HG03378 (cell line): Measurements from ENCODE around the gene STKLD1.
A peak's percentile ranks its signal among the peaks of the same experiment; 100 is the strongest.
"Not testable (repeated sequence)": the region's sequence is repeated elsewhere in the genome, so short reads cannot be mapped to it uniquely, and the experiment has no call there.

Experiments used
- ATAC-seq: cut with Tn5 transposase; IDR thresholded peaks from one replicate; pipeline ENCODE4 v1.9.1; 2021; ENCODE audit warnings: mild to moderate bottlenecking, moderate library complexity; ENCODE audit not compliant: unreplicated experiment

STKLD1 gene

GRCh38 chr9:133436681-133437080 lies 60.5 kb downstream of the STKLD1 start:
- no peak for ATAC-seq

- no peak for ATAC-seq
Observed at GRCh38 chr9:133437753-133438531, 61.8 kb downstream of the STKLD1 start.

- ATAC-seq = no peak
Observed at GRCh38 chr9:133439337-133439736, 63.2 kb downstream of the STKLD1 start.

GRCh38 chr9:133440874-133441273 lies 64.7 kb downstream of the STKLD1 start:
- peak; percentile 46 for ATAC-seq

DNA sequence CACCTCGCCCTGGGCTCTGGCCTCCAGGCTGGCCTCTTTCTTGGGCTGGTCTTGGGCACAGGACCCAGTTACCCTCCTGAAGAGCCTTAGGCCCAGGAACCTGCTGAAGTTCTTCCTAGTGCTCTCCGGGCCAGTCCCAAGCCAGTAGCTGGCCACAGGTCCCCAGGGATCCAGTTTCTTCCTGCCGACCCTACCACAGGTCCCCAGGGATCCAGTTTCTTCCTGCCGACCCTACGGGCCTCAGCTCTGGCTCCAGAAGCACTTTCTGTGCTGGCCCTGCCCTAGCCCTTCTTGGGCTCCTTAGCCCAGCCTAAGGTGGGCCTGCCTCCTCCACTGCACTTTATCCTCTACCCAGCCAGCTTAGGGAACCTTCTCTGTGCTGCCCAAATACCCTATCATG lies 65.4 kb downstream of the STKLD1 start:
- ATAC-seq = no peak

DNA sequence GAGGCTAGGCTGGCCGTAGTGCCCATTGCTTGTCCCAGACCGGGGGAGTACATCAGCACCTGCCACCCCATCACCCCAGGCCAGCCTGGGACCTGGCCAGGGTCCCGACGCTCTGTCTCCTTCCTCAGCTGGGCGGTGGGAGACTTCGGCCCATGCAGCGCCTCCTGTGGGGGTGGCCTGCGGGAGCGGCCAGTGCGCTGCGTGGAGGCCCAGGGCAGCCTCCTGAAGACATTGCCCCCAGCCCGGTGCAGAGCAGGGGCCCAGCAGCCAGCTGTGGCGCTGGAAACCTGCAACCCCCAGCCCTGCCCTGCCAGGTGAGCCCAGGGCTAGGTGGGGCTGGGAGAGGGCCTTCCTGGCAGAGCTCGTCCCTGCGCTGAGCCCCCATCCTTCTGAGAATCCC lies 67.1 kb downstream of the STKLD1 start:
- ATAC-seq = no peak

DNA sequence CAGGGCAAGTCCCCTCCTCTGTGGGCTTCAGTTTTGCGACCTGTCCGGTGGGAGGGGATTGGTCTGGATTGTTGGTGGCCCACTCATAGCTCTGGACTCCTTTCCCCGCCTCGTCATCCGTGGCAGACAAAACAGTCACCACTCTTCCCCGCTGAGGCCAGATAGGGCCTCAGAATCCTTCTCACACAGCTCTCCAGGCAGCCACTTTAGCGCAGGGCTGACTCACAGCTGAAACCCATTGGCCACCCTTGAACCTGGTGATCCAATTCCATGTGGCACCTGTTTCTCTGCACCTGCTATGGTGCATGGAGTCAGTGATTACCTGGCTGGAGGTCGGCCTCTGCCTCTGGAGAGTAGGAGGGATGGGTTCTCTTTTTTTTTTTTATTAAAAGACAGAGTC lies 67.8 kb downstream of the STKLD1 start:
- no peak for ATAC-seq

GRCh38 chr9:133445293-133445969 lies 69.3 kb downstream of the STKLD1 start:
- no peak for ATAC-seq

GRCh38 chr9:133448487-133448972 lies 72.4 kb downstream of the STKLD1 start:
- no peak for ATAC-seq

DNA sequence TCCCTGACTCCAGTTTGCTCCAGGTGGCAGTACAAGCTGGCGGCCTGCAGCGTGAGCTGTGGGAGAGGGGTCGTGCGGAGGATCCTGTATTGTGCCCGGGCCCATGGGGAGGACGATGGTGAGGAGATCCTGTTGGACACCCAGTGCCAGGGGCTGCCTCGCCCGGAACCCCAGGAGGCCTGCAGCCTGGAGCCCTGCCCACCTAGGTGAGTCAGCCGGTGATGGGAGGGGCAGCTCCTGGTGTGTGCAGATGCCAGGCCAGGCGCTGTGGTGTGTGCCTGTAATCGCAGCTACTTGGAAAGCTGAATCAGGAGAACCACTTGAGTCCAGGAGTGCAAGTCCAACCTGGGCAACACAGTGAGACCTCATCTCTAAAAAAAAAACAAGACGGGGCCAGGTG lies 73.6 kb downstream of the STKLD1 start:
- no peak for ATAC-seq

GRCh38 chr9:133451865-133452264 lies 75.7 kb downstream of the STKLD1 start:
- not testable (repeated sequence) for ATAC-seq

DNA sequence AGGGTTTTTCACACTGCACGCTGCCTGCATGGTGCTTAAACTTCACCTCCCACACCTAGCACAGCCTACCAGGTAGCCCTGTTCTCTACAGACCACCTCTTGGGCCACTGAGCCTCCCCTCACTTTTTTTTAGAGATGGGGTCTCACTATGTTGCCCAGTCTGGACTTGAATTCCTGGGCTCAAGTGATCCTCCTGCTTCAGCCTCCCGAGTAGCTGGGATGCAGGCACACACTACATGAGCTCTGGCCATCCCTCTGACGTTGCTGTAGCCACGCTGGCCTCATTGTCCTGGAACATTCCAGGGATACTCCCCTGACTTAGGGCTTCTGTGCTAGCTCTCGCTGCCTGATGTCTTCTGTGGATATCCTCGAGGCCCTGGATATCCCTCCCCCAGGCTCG lies 76.4 kb downstream of the STKLD1 start:
- ATAC-seq = no peak

GRCh38 chr9:133453651-133454050 lies 77.5 kb downstream of the STKLD1 start:
- ATAC-seq = no peak

GRCh38 chr9:133454325-133454724 lies 78.2 kb downstream of the STKLD1 start:
- no peak for ATAC-seq

GRCh38 chr9:133454943-133455673 lies 78.9 kb downstream of the STKLD1 start:
- no peak for ATAC-seq
